ENCODE data around the gene TBCC. TPM values are rescaled to one million over a fixed set of nuclear protein-coding genes. Genes with fewer than 3 reads are reported as not detected.

TBCC gene
- total RNA-seq, 4 donors from 2014 or later, result 32.0 to 44.2 (median 37.4) TPM

GRCh38 chr6:42722497-42722896, 23.4 kb downstream of the TBCC start, which contains the start of gene PRPH2:
Gene PRPH2, minus strand, starts transcription at chr6:42722597. Its CDS starts 263 bp downstream, at chr6:42722334.
- no peaks in the 10 kb centered on the region for H3K9me3 ChIP-seq
- H3K36me3 ChIP-seq, result peaks cover 0 to 7% of the 10 kb centered on the region in 2 donors
- ATAC-seq, result no peak
- H3K4me1 ChIP-seq, result peaks cover 2 to 20% (median 4%) of the 10 kb centered on the region in 3 donors
- no peak for TF ChIP-seq POLR2AphosphoS5 (IDR thresholded peaks at IDR 0.05)
- no peak for TF ChIP-seq POLR2A (IDR thresholded peaks at IDR 0.05)
- no peak for TF ChIP-seq CTCF (IDR thresholded peaks at IDR 0.05)
- no peak for TF ChIP-seq EP300 (IDR thresholded peaks at IDR 0.05)
- H3K27ac ChIP-seq, result no peak within 1 kb of the TSS
- no peaks in the 10 kb centered on the region for H3K27me3 ChIP-seq
- no peak within 1 kb of the TSS for H3K4me3 ChIP-seq
- WGBS, 2 donors (ENCODE audit: low coverage in 1 of 2), result 78% methylated on average over 2 of the region's 6 CpGs; no CpG with 5 or more reads in 1 of the 2 donors

- no peak overlapping the region for H3K27ac ChIP-seq
- H3K4me1 ChIP-seq, result peaks cover 0 to 4% (median 0%) of the 10 kb centered on the region in 3 donors
- H3K4me3 ChIP-seq, result no peak overlapping the region
- no peak for ATAC-seq
- no peak for TF ChIP-seq POLR2A (IDR thresholded peaks at IDR 0.05)
- no peak for TF ChIP-seq EP300 (IDR thresholded peaks at IDR 0.05)
- 60 to 78% methylated on average over 1 to 5 of the region's 8 CpGs for WGBS, 2 donors (ENCODE audit: low coverage in 1 of 2)
- H3K9me3 ChIP-seq, result no peaks in the 10 kb centered on the region
- H3K36me3 ChIP-seq, result peaks cover 0 to 7% of the 10 kb centered on the region in 2 donors
- H3K27me3 ChIP-seq, result no peaks in the 10 kb centered on the region
These were observed 25.2 kb downstream of the TBCC start for GRCh38 chr6:42720739-42721138.

GRCh38 chr6:42715871-42716270, 30.0 kb downstream of the TBCC start:
- H3K4me1 ChIP-seq, result no peaks in the 10 kb centered on the region
- WGBS, 2 donors (ENCODE audit: low coverage in 1 of 2), result 70% methylated on average over 3 of the region's 4 CpGs; no CpG with 5 or more reads in 1 of the 2 donors
- H3K27me3 ChIP-seq, result no peaks in the 10 kb centered on the region
- H3K9me3 ChIP-seq, result peaks cover 0 to 12% (median 0%) of the 10 kb centered on the region in 3 donors
- no peaks in the 10 kb centered on the region for H3K36me3 ChIP-seq
- H3K27ac ChIP-seq, result no peak overlapping the region
- no peak for ATAC-seq
- no peak for TF ChIP-seq POLR2A (IDR thresholded peaks at IDR 0.05)
- TF ChIP-seq EP300 (IDR thresholded peaks at IDR 0.05), result no peak
- TF ChIP-seq POLR2AphosphoS5 (IDR thresholded peaks at IDR 0.05), result no peak
- TF ChIP-seq CTCF (IDR thresholded peaks at IDR 0.05), result no peak
- no peak overlapping the region for H3K4me3 ChIP-seq

GRCh38 chr6:42714098-42714761, 31.7 kb downstream of the TBCC start:
- H3K4me3 ChIP-seq, result no peak overlapping the region
- 63 to 71% methylated on average over 3 to 4 of the region's 4 CpGs for WGBS, 2 donors (ENCODE audit: low coverage in 1 of 2)
- ATAC-seq, result no peak

GRCh38 chr6:42711930-42712329, 34.0 kb downstream of the TBCC start:
- no peak for TF ChIP-seq CTCF (IDR thresholded peaks at IDR 0.05)
- no peak for TF ChIP-seq EP300 (IDR thresholded peaks at IDR 0.05)
- TF ChIP-seq POLR2A (IDR thresholded peaks at IDR 0.05), result no peak
- TF ChIP-seq POLR2AphosphoS5 (IDR thresholded peaks at IDR 0.05), result no peak
- peaks cover 0 to 12% (median 0%) of the 10 kb centered on the region in 3 donors for H3K9me3 ChIP-seq
- H3K36me3 ChIP-seq, result no peaks in the 10 kb centered on the region
- H3K4me3 ChIP-seq, result no peak overlapping the region
- WGBS, 2 donors (ENCODE audit: low coverage in 1 of 2), result 76 to 93% methylated on average over 2 to 3 of the region's 5 CpGs
- no peaks in the 10 kb centered on the region for H3K27me3 ChIP-seq
- H3K4me1 ChIP-seq, result no peaks in the 10 kb centered on the region
- no peak for ATAC-seq
- H3K27ac ChIP-seq, result no peak overlapping the region

More at GRCh38 chr6:42714098-42714761, 31.7 kb downstream of the TBCC start:
- no peak for TF ChIP-seq CTCF (IDR thresholded peaks at IDR 0.05)
- TF ChIP-seq POLR2AphosphoS5 (IDR thresholded peaks at IDR 0.05), result no peak
- no peak for TF ChIP-seq EP300 (IDR thresholded peaks at IDR 0.05)
- TF ChIP-seq POLR2A (IDR thresholded peaks at IDR 0.05), result no peak
- Histone ChIP-seq H3K27me3 (no peaks in the 10 kb centered on the region), H3K9me3 (peaks cover 0 to 12% (median 0%) of the 10 kb centered on the region in 3 donors), H3K27ac (no peak overlapping the region), H3K4me1 (no peaks in the 10 kb centered on the region), H3K36me3 (no peaks in the 10 kb centered on the region)

All from gastroesophageal sphincter (tissue), 4 donors.